Epidermal melanocyte (primary cell): ENCODE data around the gene HYAL1.
"Not testable (repeated sequence)": the region's sequence is repeated elsewhere in the genome, so short reads cannot be mapped to it uniquely, and the experiment has no call there.

Experiments used
- DNase-seq: peaks from one replicate; pipeline ENCODE4 v3.0.0; 2011; ENCODE audit warnings: low spot score; ENCODE audit not compliant: insufficient read length

The HYAL1 gene

GRCh38 chr3:50318615-50319014 lies 15.2 kb upstream of the HYAL1 start:
- no peak for DNase-seq

- DNase-seq = no peak
These were observed 14.8 kb upstream of the HYAL1 start for GRCh38 chr3:50318163-50318562.

GRCh38 chr3:50317300-50317699 lies 13.9 kb upstream of the HYAL1 start:
- DNase-seq = no peak

DNA sequence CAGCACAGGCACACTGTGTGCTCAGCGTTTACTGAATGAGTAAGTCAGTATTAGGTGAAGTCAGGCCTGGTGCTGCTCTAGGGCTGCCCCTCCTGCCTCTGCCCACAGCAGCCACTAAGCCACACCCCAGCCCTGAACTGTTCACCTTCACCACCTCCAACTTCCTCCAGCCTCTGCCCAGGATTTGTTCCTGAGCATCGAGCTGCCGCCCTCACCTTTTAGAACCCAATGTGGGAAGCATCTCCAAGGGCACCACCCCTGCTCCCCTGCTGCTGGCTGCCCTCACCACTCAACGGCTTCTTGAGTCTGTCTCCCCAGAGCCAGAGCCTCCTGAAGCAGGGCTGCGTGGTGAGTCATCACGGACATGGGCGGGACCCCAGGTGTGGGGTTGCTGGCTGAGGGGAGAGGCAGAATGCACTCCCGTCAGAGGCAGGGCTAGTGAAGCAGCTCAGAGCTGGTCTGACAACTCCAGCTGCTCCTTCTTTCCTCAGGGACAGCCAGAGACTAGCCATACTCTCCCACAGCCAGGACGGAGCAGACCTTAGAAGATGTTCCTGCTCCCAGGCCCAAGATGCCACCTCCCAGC lies 13.4 kb upstream of the HYAL1 start:
- DNase-seq = no peak

DNA sequence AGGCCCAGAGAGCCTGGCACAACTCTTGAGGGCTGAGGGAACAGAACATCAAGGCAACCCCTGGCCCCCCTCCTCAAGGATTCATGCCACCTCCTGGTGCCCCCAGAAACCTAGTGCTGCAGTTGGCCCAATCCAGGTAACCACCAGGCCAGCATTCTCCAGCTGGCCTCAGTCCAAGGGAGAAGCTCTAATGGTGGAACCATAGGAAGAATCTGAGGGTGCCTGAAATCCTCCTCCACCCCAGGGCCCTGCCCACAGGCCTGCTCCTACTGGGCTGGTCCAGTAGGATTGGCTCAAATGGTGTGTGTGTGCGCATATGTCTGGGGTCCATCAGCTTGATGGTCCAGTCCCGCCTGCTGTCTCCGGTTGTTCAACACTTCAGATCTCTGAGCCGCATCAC lies 11.4 kb upstream of the HYAL1 start:
- DNase-seq = no peak

DNA sequence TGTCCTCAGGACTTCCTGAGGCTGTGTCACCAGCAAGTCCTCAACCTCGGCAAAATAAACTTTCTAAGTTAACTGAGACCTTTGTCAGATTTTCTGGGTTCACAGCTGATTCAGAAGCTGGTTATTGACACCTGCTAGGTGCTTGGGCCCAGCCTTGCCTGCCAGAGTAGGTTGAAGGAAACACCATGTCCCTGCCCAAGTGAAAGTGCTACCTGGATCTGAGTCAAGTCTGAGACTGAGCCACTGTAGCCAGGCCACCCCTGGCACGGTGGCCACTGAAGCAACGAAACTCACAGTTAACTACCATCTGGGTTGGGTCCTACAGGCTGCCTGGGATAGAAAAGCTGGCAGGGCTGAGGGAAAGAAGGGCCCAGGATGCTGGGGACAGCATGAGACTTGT lies 11.0 kb upstream of the HYAL1 start:
- no peak for DNase-seq

- DNase-seq = not testable (repeated sequence)
These were observed 8.7 kb upstream of the HYAL1 start for GRCh38 chr3:50312041-50312440.

GRCh38 chr3:50304601-50305000 lies 1.2 kb upstream of the HYAL1 start:
- DNase-seq = no peak

DNA sequence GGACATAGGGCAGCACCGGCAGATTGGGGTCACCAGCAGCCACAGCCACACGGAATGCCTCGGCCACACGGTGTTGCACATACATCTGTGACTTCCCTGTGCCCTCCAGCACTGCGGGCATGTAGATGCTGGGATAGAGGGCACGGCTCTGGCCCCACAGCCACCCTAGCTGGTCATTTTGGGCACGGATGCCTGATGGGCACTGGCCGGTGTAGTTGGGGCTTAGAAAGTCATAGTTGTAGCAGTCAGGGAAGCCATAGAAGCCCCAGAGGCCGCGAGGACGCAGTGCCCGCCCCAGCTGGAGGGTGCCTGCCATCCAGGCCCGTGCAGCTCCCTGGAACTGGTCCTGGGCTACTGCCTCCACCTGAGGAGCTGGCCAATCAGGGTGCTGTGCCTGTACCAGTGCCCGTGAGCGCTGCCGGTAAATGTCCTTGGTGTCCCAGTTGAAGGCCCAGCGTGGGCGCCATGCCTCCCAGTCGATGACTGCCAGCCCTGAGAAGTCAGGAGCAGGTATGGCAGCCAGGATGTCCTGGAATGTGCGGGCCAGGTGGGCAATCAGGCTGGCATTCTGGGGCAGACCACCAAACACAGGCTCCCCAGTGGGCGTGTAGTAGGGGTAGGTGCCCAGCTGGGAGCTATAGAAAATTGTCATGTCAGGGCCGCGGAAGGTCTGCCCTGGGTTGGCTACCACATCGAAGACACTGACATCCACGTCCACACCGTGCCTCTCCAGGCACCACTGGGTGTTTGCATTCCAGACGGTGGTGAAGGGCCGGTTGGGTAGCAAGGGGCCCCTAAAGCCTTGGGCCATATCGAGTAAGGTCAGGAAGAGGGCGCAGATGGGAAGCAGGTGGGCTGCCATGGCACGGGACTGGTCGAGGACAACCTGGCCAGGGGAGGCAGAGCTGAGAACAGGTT lies 1.0 kb downstream of the HYAL1 start:
- no peak for DNase-seq

- DNase-seq = no peak
These were observed 2.6 kb downstream of the HYAL1 start for GRCh38 chr3:50300681-50301254.

GRCh38 chr3:50299929-50300680 lies 3.3 kb downstream of the HYAL1 start:
- DNase-seq = no peak

- DNase-seq = no peak
These were observed 3.8 kb downstream of the HYAL1 start for GRCh38 chr3:50299638-50299928.

GRCh38 chr3:50298836-50299637 lies 4.3 kb downstream of the HYAL1 start, which contains the start of the genes HYAL3 and NAA80:
Gene HYAL3 (minus strand): TSS chr3:50299405. CDS start chr3:50295602, 3,803 bp downstream.
Gene NAA80 (minus strand): TSS chr3:50299405. CDS start chr3:50297463, 1,942 bp downstream.
- peak; percentile 98 for DNase-seq

- DNase-seq = no peak
These were observed 5.3 kb downstream of the HYAL1 start for GRCh38 chr3:50297896-50298725.

DNA sequence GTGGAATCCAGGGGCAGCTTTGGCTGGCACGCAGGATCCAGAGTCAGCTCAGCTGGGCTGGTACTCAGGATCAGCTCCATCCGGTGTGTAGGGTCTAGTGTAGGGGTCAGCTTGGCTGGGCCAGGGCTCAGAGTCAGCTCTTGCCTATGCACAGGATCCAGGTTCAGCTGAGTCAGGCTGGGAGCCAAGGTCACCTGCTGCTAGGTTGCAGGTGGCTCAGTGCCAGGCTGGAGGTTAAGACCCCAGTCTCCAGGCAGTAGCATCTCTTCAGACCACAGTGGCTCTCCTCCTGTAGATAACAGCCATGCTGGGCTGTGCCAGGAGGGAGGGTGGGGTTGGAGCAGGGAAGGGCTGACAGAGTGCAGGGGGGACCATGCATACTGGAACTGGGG lies 6.0 kb downstream of the HYAL1 start:
- DNase-seq = no peak

DNA sequence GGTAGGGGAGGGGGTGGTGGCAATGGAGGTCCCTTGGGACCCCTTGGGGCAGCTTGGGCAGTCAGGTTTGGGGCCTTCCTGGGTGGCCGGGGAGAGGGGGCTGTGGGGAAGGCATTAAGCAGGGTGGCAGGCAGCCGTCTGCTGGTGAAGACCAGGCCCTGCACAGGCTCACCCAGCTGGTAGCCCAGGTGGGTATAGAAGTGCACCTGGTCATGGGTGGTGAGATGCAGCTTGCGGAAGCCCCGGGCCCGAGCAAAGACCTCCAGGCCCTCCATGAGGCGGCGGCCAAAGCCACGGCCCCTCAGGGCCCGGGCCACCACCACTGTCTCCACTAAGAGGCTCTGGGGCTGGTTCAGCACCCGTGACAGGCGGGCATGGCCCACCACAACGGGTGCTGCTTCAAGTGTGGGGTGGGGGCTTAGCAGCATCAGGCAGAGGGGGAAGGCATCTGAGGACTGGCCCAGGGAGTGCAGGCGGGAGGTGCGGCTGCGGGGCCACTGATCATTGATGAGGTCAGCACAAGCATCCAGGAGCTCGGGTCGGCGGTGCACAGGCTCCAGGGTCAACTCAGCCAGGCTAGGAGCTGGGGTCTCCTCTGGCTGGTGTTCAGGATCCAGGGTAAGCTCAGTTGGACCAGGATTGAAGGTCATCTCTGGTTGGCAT lies 6.5 kb downstream of the HYAL1 start:
- DNase-seq = no peak

- DNase-seq = no peak
These were observed 7.6 kb downstream of the HYAL1 start for GRCh38 chr3:50295553-50296431.
